Measurements from ENCODE around the gene CLECL1.

CLECL1 gene

GRCh38 chr12:9730011-9730410, 2.9 kb downstream of the CLECL1 start:
- Histone ChIP-seq H3K4ac (ENCODE audit: low read length) (no peak overlapping the region), H2BK120ac (ENCODE audit: low read depth, low read length) (no peak overlapping the region), H4K8ac (ENCODE audit: low read depth, low read length) (no peak overlapping the region), H2BK12ac (ENCODE audit: low read length) (no peak overlapping the region), H2AFZ (ENCODE audit: low read length) (no peak overlapping the region), H3K9ac (ENCODE audit: low read depth, low read length, poor library complexity) (no peak overlapping the region), H2BK15ac (ENCODE audit: low read length) (no peak overlapping the region), H3K4me2 (ENCODE audit: insufficient read depth, low read length, poor library complexity, severe bottlenecking) (no peak overlapping the region), H3K27me3 (ENCODE audit: control insufficient read depth in 3 of 3, insufficient read depth in 3 of 3, low read depth in 1 of 3, low read length in 3 of 3) (no peaks in the 10 kb centered on the region), H3K4me1 (ENCODE audit: control insufficient read depth in 2 of 2, insufficient read depth in 1 of 2, low read depth in 1 of 2, low read length in 2 of 2) (no peaks in the 10 kb centered on the region), H3K9me3 (replicated peaks in 1 of 2; ENCODE audit: control insufficient read depth in 2 of 2, insufficient read depth in 1 of 2, low read depth in 1 of 2, low read length in 2 of 2) (no peaks in the 10 kb centered on the region), H3K79me1 (ENCODE audit: low read depth, low read length) (no peaks in the 10 kb centered on the region), H4K91ac (ENCODE audit: low read depth, low read length, poor library complexity) (no peak overlapping the region), H3K14ac (ENCODE audit: low read length) (no peak overlapping the region), H3K27ac (replicated peaks; ENCODE audit: low read length) (no peak overlapping the region), H2AK5ac (ENCODE audit: low read depth, low read length) (no peak overlapping the region), H3K23ac (ENCODE audit: low read depth, low read length, poor library complexity) (no peak overlapping the region), H2BK5ac (ENCODE audit: low read length) (no peak overlapping the region), H3K18ac (ENCODE audit: low read length) (no peak overlapping the region), H3K36me3 (replicated peaks in 1 of 2; ENCODE audit: control insufficient read depth in 2 of 2, insufficient read depth in 2 of 2, low read length in 2 of 2) (no peaks in the 10 kb centered on the region), H3K4me3 (ENCODE audit: low read length in 2 of 2) (no peak overlapping the region)
- WGBS, 2 donors (ENCODE audit: extremely low coverage in 2 of 2, insufficient read length in 2 of 2, insufficient replicate concordance in 1 of 2) = no CpG with 5 or more reads among the region's 3 CpGs
- no peak for DNase-seq (ENCODE audit: low spot score)

- Histone ChIP-seq H3K27me3 (ENCODE audit: control insufficient read depth in 3 of 3, insufficient read depth in 3 of 3, low read depth in 1 of 3, low read length in 3 of 3) (no peaks in the 10 kb centered on the region), H2BK5ac (ENCODE audit: low read length) (no peak overlapping the region), H4K91ac (ENCODE audit: low read depth, low read length, poor library complexity) (no peak overlapping the region), H3K4me2 (ENCODE audit: insufficient read depth, low read length, poor library complexity, severe bottlenecking) (no peak overlapping the region), H4K8ac (ENCODE audit: low read depth, low read length) (no peak overlapping the region), H3K9me3 (replicated peaks in 1 of 2; ENCODE audit: control insufficient read depth in 2 of 2, insufficient read depth in 1 of 2, low read depth in 1 of 2, low read length in 2 of 2) (no peaks in the 10 kb centered on the region), H3K36me3 (replicated peaks in 1 of 2; ENCODE audit: control insufficient read depth in 2 of 2, insufficient read depth in 2 of 2, low read length in 2 of 2) (no peaks in the 10 kb centered on the region), H2AK5ac (ENCODE audit: low read depth, low read length) (no peak overlapping the region), H3K9ac (ENCODE audit: low read depth, low read length, poor library complexity) (no peak overlapping the region), H3K14ac (ENCODE audit: low read length) (no peak overlapping the region), H3K4me1 (ENCODE audit: control insufficient read depth in 2 of 2, insufficient read depth in 1 of 2, low read depth in 1 of 2, low read length in 2 of 2) (no peaks in the 10 kb centered on the region), H3K4me3 (ENCODE audit: low read length in 2 of 2) (no peak overlapping the region), H3K27ac (replicated peaks; ENCODE audit: low read length) (no peak overlapping the region), H2BK120ac (ENCODE audit: low read depth, low read length) (no peak overlapping the region), H2BK12ac (ENCODE audit: low read length) (no peak overlapping the region), H3K4ac (ENCODE audit: low read length) (no peak overlapping the region), H3K23ac (ENCODE audit: low read depth, low read length, poor library complexity) (no peak overlapping the region), H2AFZ (ENCODE audit: low read length) (no peak overlapping the region), H2BK15ac (ENCODE audit: low read length) (no peak overlapping the region), H3K18ac (ENCODE audit: low read length) (no peak overlapping the region), H3K79me1 (ENCODE audit: low read depth, low read length) (no peaks in the 10 kb centered on the region)
- no peak for DNase-seq (ENCODE audit: low spot score)
These were observed 3.8 kb downstream of the CLECL1 start for GRCh38 chr12:9729082-9729481.

- Histone ChIP-seq H3K23ac (ENCODE audit: low read depth, low read length, poor library complexity) (no peak overlapping the region), H3K4me1 (ENCODE audit: control insufficient read depth in 2 of 2, insufficient read depth in 1 of 2, low read depth in 1 of 2, low read length in 2 of 2) (no peaks in the 10 kb centered on the region), H4K91ac (ENCODE audit: low read depth, low read length, poor library complexity) (no peak overlapping the region), H3K36me3 (replicated peaks in 1 of 2; ENCODE audit: control insufficient read depth in 2 of 2, insufficient read depth in 2 of 2, low read length in 2 of 2) (no peaks in the 10 kb centered on the region), H3K18ac (ENCODE audit: low read length) (no peak overlapping the region), H4K8ac (ENCODE audit: low read depth, low read length) (no peak overlapping the region), H3K27ac (replicated peaks; ENCODE audit: low read length) (no peak overlapping the region), H2BK120ac (ENCODE audit: low read depth, low read length) (no peak overlapping the region), H2AK5ac (ENCODE audit: low read depth, low read length) (no peak overlapping the region), H2AFZ (ENCODE audit: low read length) (no peak overlapping the region), H2BK5ac (ENCODE audit: low read length) (no peak overlapping the region), H3K9ac (ENCODE audit: low read depth, low read length, poor library complexity) (no peak overlapping the region), H2BK12ac (ENCODE audit: low read length) (no peak overlapping the region), H2BK15ac (ENCODE audit: low read length) (no peak overlapping the region), H3K14ac (ENCODE audit: low read length) (no peak overlapping the region), H3K4me2 (ENCODE audit: insufficient read depth, low read length, poor library complexity, severe bottlenecking) (no peak overlapping the region), H3K9me3 (replicated peaks in 1 of 2; ENCODE audit: control insufficient read depth in 2 of 2, insufficient read depth in 1 of 2, low read depth in 1 of 2, low read length in 2 of 2) (no peaks in the 10 kb centered on the region), H3K79me1 (ENCODE audit: low read depth, low read length) (no peaks in the 10 kb centered on the region), H3K4ac (ENCODE audit: low read length) (no peak overlapping the region), H3K4me3 (ENCODE audit: low read length in 2 of 2) (no peak overlapping the region), H3K27me3 (ENCODE audit: control insufficient read depth in 3 of 3, insufficient read depth in 3 of 3, low read depth in 1 of 3, low read length in 3 of 3) (no peaks in the 10 kb centered on the region)
- DNase-seq (ENCODE audit: low spot score) = no peak
- WGBS, 2 donors (ENCODE audit: extremely low coverage in 2 of 2, insufficient read length in 2 of 2, insufficient replicate concordance in 1 of 2) = no CpG with 5 or more reads among the region's 1 CpG
These were observed 5.1 kb downstream of the CLECL1 start for GRCh38 chr12:9727813-9728212.

- DNase-seq (ENCODE audit: low spot score) = no peak
- H3K23ac ChIP-seq (ENCODE audit: low read depth, low read length, poor library complexity) = no peak overlapping the region
- no peaks in the 10 kb centered on the region for H3K4me1 ChIP-seq (ENCODE audit: control insufficient read depth in 2 of 2, insufficient read depth in 1 of 2, low read depth in 1 of 2, low read length in 2 of 2)
- H3K9ac ChIP-seq (ENCODE audit: low read depth, low read length, poor library complexity) = no peak overlapping the region
- H3K27ac ChIP-seq (replicated peaks; ENCODE audit: low read length) = no peak overlapping the region
- no peak overlapping the region for H3K14ac ChIP-seq (ENCODE audit: low read length)
- no peak overlapping the region for H3K4ac ChIP-seq (ENCODE audit: low read length)
- H2AFZ ChIP-seq (ENCODE audit: low read length) = no peak overlapping the region
- H3K18ac ChIP-seq (ENCODE audit: low read length) = no peak overlapping the region
- H2BK5ac ChIP-seq (ENCODE audit: low read length) = no peak overlapping the region
- H2BK120ac ChIP-seq (ENCODE audit: low read depth, low read length) = no peak overlapping the region
- no peak overlapping the region for H3K4me2 ChIP-seq (ENCODE audit: insufficient read depth, low read length, poor library complexity, severe bottlenecking)
- no peaks in the 10 kb centered on the region for H3K79me1 ChIP-seq (ENCODE audit: low read depth, low read length)
- no peak overlapping the region for H2BK12ac ChIP-seq (ENCODE audit: low read length)
- H3K36me3 ChIP-seq (replicated peaks in 1 of 2; ENCODE audit: control insufficient read depth in 2 of 2, insufficient read depth in 2 of 2, low read length in 2 of 2) = no peaks in the 10 kb centered on the region
- no peak overlapping the region for H4K91ac ChIP-seq (ENCODE audit: low read depth, low read length, poor library complexity)
- H3K9me3 ChIP-seq (replicated peaks in 1 of 2; ENCODE audit: control insufficient read depth in 2 of 2, insufficient read depth in 1 of 2, low read depth in 1 of 2, low read length in 2 of 2) = no peaks in the 10 kb centered on the region
- H3K4me3 ChIP-seq (ENCODE audit: low read length in 2 of 2) = no peak overlapping the region
- H2BK15ac ChIP-seq (ENCODE audit: low read length) = no peak overlapping the region
- H4K8ac ChIP-seq (ENCODE audit: low read depth, low read length) = no peak overlapping the region
- no peak overlapping the region for H2AK5ac ChIP-seq (ENCODE audit: low read depth, low read length)
- no peaks in the 10 kb centered on the region for H3K27me3 ChIP-seq (ENCODE audit: control insufficient read depth in 3 of 3, insufficient read depth in 3 of 3, low read depth in 1 of 3, low read length in 3 of 3)
- no CpG with 5 or more reads among the region's 2 CpGs for WGBS, 2 donors (ENCODE audit: extremely low coverage in 2 of 2, insufficient read length in 2 of 2, insufficient replicate concordance in 1 of 2)
These were observed 7.6 kb downstream of the CLECL1 start for GRCh38 chr12:9725213-9725870.

Measured in neuronal stem cell (in vitro differentiated cells).